Renal pelvis (tissue), 4 donors: ENCODE measurements around the gene MAMDC4. TPM values are rescaled to one million over a fixed set of nuclear protein-coding genes. Genes with fewer than 3 reads are reported as not detected.
A peak's percentile ranks its signal among the peaks of the same experiment; 100 is the strongest.
"Not testable (repeated sequence)": the region's sequence is repeated elsewhere in the genome, so short reads cannot be mapped to it uniquely, and the experiment has no call there.

ENCODE experiments used
- DNase-seq: peaks from one replicate; pipeline ENCODE4 v3.0.0-alpha.2; 2013
- polyA plus RNA-seq, 3 donors: library from polyadenylated mRNA; unstranded; fragments of 120-200 nt; gene quantifications; one replicate each; pipeline ENCODE4 v1.2.1, GENCODE V29; 2013; ENCODE audit not compliant: insufficient read length in 3 of 3

MAMDC4 gene
- polyA plus RNA-seq, 3 donors: 9.5 to 11.6 (median 10.0) TPM

DNA sequence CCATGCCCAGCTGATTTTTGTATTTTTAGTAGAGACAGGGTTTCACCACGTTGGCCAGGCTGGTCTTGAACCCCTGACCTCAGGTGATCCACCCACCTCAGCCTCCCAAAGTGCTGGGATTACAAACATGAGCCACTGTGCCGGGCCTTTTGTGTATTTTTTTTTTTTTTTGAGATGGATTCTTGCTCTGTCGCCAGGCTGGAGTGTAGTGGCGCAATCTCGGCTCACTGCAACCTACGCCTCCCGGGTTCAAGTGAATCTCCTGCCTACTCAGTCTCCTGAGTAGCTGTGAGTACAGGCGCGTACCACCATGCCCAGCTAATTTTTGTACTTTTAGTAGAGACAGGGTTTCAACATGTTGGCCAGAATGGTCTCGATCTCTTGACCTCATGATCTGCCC is 31.5 kb downstream of the MAMDC4 start:
- not testable (repeated sequence) for DNase-seq

- DNase-seq: peak; percentile 98
Measured at GRCh38 chr9:136885950-136886578, 33.9 kb downstream of the MAMDC4 start, which contains the start of gene TRAF2. TSS of gene TRAF2 (plus strand) at chr9:136886516. CDS start at chr9:136898741, 12,225 bp downstream.

GRCh38 chr9:136886610-136887597 is 34.8 kb downstream of the MAMDC4 start:
- peak; percentile 26 for DNase-seq

- no peak for DNase-seq
Measured at GRCh38 chr9:136888454-136888853, 36.3 kb downstream of the MAMDC4 start.

DNA sequence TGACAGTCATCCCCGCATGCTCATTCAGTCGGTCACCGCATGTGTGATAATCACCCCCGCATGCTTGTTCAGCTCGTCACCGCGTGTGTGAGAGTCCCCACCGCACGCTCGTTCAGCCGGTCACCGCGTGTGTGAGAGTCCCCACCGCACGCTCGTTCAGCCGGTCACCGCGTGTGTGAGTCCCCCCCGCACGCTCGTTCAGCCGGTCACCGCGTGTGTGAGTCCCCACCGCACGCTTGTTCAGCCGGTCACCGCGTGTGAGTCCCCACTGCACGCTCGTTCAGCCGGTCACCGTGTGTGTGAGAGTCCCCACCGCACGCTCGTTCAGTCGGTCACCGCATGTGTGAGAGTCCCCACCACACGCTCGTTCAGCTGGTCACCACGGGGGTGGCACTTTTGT is 37.7 kb downstream of the MAMDC4 start:
- DNase-seq: no peak

GRCh38 chr9:136890661-136891060 is 38.5 kb downstream of the MAMDC4 start:
- no peak for DNase-seq

GRCh38 chr9:136896027-136896426 is 43.9 kb downstream of the MAMDC4 start:
- no peak for DNase-seq

- DNase-seq: no peak
Measured at GRCh38 chr9:136898483-136899100, 46.4 kb downstream of the MAMDC4 start.

DNA sequence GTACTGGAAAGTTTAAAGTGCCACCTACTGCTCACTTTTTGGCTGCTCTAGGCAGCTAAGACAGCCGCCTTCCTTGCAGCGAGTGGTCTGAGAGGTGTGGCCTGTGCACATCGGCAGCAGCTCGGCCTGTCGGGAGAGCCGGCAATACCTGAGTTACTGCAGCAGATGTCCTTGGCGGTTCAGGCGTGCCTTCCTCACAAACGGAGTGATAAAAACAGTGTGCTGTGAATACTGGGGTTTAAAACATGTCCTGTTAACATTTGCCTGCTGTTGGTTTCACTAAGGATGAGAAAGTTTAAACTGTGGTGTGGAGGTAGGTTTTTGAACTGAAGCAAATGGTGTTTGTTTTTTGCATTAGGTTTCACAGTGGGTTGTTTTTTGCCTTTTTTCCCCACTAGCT is 47.0 kb downstream of the MAMDC4 start:
- DNase-seq: no peak

DNA sequence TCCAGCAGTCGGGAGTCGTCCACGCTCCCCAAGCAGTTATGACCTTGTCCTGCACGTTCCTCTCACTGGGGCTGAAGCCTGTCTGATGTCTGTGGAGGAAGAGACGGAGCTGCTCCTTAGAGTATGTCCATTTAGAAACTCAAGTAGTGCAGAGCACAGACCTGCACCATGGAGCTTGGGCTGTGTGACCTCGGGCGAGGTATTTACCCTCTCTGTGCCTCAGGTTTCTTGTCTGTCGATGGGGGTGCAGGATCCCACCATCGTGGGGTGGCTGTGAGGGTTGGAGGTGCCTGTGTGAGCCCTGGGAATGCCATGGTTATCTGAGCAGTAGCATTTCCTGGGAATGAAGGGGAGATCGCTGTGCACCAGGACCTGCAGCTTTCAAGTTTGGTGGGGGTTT is 48.4 kb downstream of the MAMDC4 start:
- no peak for DNase-seq

DNA sequence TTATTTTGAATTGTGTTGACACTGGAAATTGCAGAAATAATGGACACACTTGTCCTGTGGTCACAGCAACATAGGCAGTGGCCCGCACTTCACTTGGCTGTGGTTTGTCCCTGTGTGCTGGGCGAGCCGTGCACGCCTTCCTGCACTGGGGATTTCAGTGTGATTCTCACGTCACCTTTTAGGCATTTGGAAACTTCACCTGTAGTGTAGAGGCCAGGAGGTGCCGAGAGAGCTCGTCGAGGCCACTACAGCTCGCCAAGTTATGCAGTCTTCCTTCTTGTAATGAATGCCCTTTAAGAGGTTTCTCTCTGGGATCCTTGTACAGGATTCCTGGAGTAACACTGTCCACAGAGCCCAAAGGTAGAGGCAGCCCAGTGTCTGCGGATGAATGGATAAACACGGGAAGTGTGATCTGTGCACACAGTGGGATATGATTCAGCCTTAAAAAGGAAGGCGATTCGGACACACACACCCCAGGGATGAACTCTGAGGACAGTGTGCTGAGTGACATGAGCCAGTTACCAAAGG is 48.9 kb downstream of the MAMDC4 start:
- no peak for DNase-seq

GRCh38 chr9:136901516-136902258 is 49.5 kb downstream of the MAMDC4 start:
- no peak for DNase-seq

DNA sequence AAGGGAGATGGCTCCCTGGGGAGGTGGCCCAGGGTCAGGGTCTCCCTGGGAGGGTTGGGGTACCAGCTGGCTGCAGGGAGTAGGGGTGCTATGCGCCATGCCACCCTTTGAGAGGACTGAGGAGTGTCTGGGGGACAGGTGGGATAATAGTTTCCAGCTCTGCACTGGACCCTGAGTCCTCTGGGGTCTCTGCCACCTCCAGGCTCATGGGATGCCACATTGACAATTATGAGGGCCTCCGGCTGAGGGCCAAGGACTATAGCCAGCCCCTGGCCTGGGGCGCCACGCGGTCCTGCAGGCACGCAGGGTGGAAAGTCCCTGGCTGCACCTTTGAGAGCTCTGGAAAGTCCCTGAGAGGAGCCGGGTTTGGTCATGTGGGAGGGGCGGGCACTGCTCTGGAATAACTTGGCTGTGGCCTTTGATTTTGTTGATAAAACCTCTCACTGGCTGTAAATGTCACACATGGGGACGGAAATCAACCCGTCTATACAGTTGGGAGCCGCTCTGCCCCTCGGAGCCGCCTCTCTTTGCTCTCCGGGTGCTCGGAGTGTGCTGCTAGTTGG is 50.2 kb downstream of the MAMDC4 start:
- no peak for DNase-seq

- no peak for DNase-seq
Measured at GRCh38 chr9:136903041-136903554, 51.0 kb downstream of the MAMDC4 start.

- DNase-seq: no peak
Measured at GRCh38 chr9:136906266-136906665, 54.1 kb downstream of the MAMDC4 start.

DNA sequence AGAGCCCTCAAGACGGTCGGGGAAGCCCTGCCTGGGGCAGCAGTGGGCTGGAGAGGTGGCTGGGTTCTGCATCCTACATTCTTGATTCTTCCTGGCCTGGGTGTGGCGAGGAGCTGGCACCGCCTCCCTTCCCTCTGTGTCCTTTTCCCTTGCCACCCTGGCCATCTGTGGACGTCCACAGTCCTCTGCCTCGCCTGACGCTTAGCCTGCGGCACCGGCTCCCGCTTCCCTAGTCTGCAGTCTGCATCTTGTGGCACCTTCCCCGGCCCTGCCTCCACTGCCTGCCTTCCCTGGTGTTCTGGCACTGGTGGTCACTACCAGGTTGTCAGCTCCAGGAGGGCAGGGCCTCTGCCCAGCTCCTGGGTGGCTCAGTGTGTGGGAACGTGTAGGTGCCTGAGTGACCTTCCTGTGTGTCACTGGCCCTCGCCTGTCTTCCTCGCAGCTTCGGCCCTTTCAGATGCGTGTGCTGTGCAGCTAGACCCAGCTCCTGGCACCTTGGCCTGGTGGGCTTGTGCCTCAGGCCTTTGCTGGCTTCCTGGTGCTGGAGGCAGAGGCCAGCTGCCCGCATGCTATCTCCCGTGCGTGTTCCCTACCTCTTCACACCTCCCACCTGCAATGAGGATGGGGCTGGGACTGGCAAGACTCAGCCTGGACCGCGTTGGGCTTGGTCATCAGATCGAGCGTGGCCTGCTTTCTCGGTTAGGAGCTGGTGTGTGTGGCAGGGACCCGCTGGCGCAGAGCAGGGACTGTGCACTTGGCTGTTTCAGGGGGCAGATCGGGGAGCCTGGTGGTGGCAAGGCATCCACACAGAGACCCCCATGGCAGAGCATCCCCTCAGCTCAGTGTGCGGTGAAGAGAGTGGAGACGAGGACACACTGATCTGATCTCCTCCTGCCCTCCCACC is 55.1 kb downstream of the MAMDC4 start:
- no peak for DNase-seq
